ENCODE measurements around the gene RAB10. TPM values are rescaled to one million over a fixed set of nuclear protein-coding genes. Genes with fewer than 3 reads are reported as not detected.

The RAB10 gene
- total RNA-seq, 1 donor from 2014 or later = 130 TPM

GRCh38 chr2:26043862-26044696, 10.2 kb downstream of the RAB10 start:
- peak overlapping the region; percentile 44 for H3K27ac Mint-ChIP-seq (ENCODE audit: unreplicated experiment)
- TF ChIP-seq CTCF (IDR thresholded peaks at IDR 0.05; ENCODE audit: unreplicated experiment) = no peak
- no peak for DNase-seq (ENCODE audit: low spot score)
- H3K4me3 Mint-ChIP-seq (ENCODE audit: unreplicated experiment) = peak overlapping the region; percentile 8
- H3K4me1 Mint-ChIP-seq (ENCODE audit: unreplicated experiment) = peaks cover 12% of the 10 kb centered on the region
- H3K9me3 Mint-ChIP-seq (ENCODE audit: unreplicated experiment) = no peaks in the 10 kb centered on the region
- no peaks in the 10 kb centered on the region for H3K27me3 Mint-ChIP-seq (ENCODE audit: unreplicated experiment)
- H3K36me3 Mint-ChIP-seq (ENCODE audit: low read depth, unreplicated experiment) = peaks cover 7% of the 10 kb centered on the region

GRCh38 chr2:26048791-26049190, 14.9 kb downstream of the RAB10 start:
- peaks cover 12% of the 10 kb centered on the region for H3K36me3 Mint-ChIP-seq (ENCODE audit: low read depth, unreplicated experiment)
- no peaks in the 10 kb centered on the region for H3K9me3 Mint-ChIP-seq (ENCODE audit: unreplicated experiment)
- peaks cover 7% of the 10 kb centered on the region for H3K4me1 Mint-ChIP-seq (ENCODE audit: unreplicated experiment)
- H3K4me3 Mint-ChIP-seq (ENCODE audit: unreplicated experiment) = no peak overlapping the region
- no peak for TF ChIP-seq CTCF (IDR thresholded peaks at IDR 0.05; ENCODE audit: unreplicated experiment)
- H3K27ac Mint-ChIP-seq (ENCODE audit: unreplicated experiment) = no peak overlapping the region
- no peaks in the 10 kb centered on the region for H3K27me3 Mint-ChIP-seq (ENCODE audit: unreplicated experiment)
- no peak for DNase-seq (ENCODE audit: low spot score)

- Mint-ChIP-seq H3K27me3 (ENCODE audit: unreplicated experiment) (no peaks in the 10 kb centered on the region), H3K4me3 (ENCODE audit: unreplicated experiment) (no peak overlapping the region), H3K4me1 (ENCODE audit: unreplicated experiment) (peaks cover 3% of the 10 kb centered on the region), H3K36me3 (ENCODE audit: low read depth, unreplicated experiment) (peaks cover 8% of the 10 kb centered on the region), H3K27ac (ENCODE audit: unreplicated experiment) (no peak overlapping the region), H3K9me3 (ENCODE audit: unreplicated experiment) (no peaks in the 10 kb centered on the region)
- DNase-seq (ENCODE audit: low spot score) = no peak
- no peak for TF ChIP-seq CTCF (IDR thresholded peaks at IDR 0.05; ENCODE audit: unreplicated experiment)
Measured at GRCh38 chr2:26049641-26050040, 15.8 kb downstream of the RAB10 start.

GRCh38 chr2:26052740-26053139, 18.9 kb downstream of the RAB10 start:
- Mint-ChIP-seq H3K27me3 (ENCODE audit: unreplicated experiment) (no peaks in the 10 kb centered on the region), H3K9me3 (ENCODE audit: unreplicated experiment) (no peaks in the 10 kb centered on the region), H3K4me1 (ENCODE audit: unreplicated experiment) (peaks cover 3% of the 10 kb centered on the region), H3K36me3 (ENCODE audit: low read depth, unreplicated experiment) (peaks cover 8% of the 10 kb centered on the region), H3K4me3 (ENCODE audit: unreplicated experiment) (no peak overlapping the region), H3K27ac (ENCODE audit: unreplicated experiment) (no peak overlapping the region)
- no peak for DNase-seq (ENCODE audit: low spot score)
- TF ChIP-seq CTCF (IDR thresholded peaks at IDR 0.05; ENCODE audit: unreplicated experiment) = no peak

GRCh38 chr2:26054598-26055348, 20.9 kb downstream of the RAB10 start:
- Mint-ChIP-seq H3K4me1 (ENCODE audit: unreplicated experiment) (peaks cover 3% of the 10 kb centered on the region), H3K27ac (ENCODE audit: unreplicated experiment) (no peak overlapping the region), H3K4me3 (ENCODE audit: unreplicated experiment) (no peak overlapping the region), H3K36me3 (ENCODE audit: low read depth, unreplicated experiment) (peaks cover 8% of the 10 kb centered on the region), H3K27me3 (ENCODE audit: unreplicated experiment) (no peaks in the 10 kb centered on the region), H3K9me3 (ENCODE audit: unreplicated experiment) (no peaks in the 10 kb centered on the region)
- no peak for TF ChIP-seq CTCF (IDR thresholded peaks at IDR 0.05; ENCODE audit: unreplicated experiment)
- no peak for DNase-seq (ENCODE audit: low spot score)

All from endothelial cell (in vitro differentiated cells).